ENCODE measurements around the gene SLC32A1. TPM values are rescaled to one million over a fixed set of nuclear protein-coding genes. Genes with fewer than 3 reads are reported as not detected.

The SLC32A1 gene
- total RNA-seq, 1 donor, result not detected

DNA sequence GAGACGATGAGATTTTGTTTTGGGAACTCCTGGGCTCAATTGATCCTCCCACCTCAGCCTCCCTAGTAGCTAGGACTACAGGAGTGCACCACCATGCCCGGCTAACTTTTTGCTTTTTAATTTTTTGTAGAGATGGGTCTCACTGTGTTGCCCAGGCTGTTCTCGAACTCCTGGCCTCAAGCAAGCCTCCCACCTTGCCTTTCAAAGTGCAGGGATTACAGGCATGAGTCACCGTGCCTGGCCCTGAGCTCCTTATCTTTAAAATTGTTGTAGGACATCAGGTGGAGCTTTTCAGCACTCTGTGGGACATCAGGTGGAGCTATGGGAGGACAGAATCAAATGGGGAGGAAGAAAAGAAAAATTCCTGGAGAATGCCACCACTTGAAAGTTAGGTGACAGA lies 36.7 kb downstream of the SLC32A1 start:
- no peak overlapping the region for H3K27ac ChIP-seq (ENCODE audit: low read depth, low read length)
- H3K9me3 ChIP-seq (ENCODE audit: low read depth, low read length), result no peaks in the 10 kb centered on the region
- H3K36me3 ChIP-seq (ENCODE audit: insufficient read depth, low read length), result peaks cover 36% of the 10 kb centered on the region
- no peaks in the 10 kb centered on the region for H3K27me3 ChIP-seq (ENCODE audit: insufficient read depth, low read length)
- TF ChIP-seq CTCF (IDR thresholded peaks at IDR 0.05; ENCODE audit: extremely low read depth, low read depth, low read length), result no peak
- DNase-seq (ENCODE audit: insufficient read length, low spot score, missing footprints), result no peak
- H2AFZ ChIP-seq (ENCODE audit: low read length), result no peak overlapping the region
- no peak overlapping the region for H3K4me3 ChIP-seq (ENCODE audit: insufficient read depth, low read length)
- peaks cover 16% of the 10 kb centered on the region for H3K4me1 ChIP-seq (ENCODE audit: insufficient read depth, low read length)
- no peaks in the 10 kb centered on the region for H4K20me1 ChIP-seq (ENCODE audit: insufficient read depth, low read length)
- no peak overlapping the region for H3K4me2 ChIP-seq (ENCODE audit: insufficient read depth, low read length)
- H3K79me2 ChIP-seq (ENCODE audit: insufficient read depth, low read length), result no peaks in the 10 kb centered on the region

DNA sequence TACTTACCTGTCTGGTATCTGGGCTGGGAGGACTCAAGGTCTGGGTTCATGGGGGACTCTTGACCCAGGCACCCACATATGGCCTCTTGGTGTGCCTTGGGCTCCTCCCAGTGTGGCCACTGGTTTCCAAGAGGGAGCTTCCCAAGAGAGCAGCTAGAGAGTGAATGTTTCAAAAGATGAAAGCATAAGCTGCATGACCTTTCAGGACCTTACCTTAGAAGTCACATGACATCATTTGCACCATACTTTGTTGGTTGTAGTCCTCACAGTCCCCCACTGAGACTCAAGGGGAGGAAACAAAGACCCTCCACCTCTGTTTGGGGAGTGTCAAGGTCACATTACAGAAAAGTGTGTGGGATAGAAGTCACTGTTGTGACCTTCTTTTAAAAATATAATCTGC lies 37.9 kb downstream of the SLC32A1 start:
- Histone ChIP-seq H3K27me3 (ENCODE audit: insufficient read depth, low read length) (no peaks in the 10 kb centered on the region), H3K27ac (ENCODE audit: low read depth, low read length) (no peak overlapping the region), H4K20me1 (ENCODE audit: insufficient read depth, low read length) (no peaks in the 10 kb centered on the region), H3K9me3 (ENCODE audit: low read depth, low read length) (no peaks in the 10 kb centered on the region), H2AFZ (ENCODE audit: low read length) (no peak overlapping the region), H3K79me2 (ENCODE audit: insufficient read depth, low read length) (no peaks in the 10 kb centered on the region), H3K4me1 (ENCODE audit: insufficient read depth, low read length) (peaks cover 19% of the 10 kb centered on the region), H3K36me3 (ENCODE audit: insufficient read depth, low read length) (peaks cover 28% of the 10 kb centered on the region), H3K4me2 (ENCODE audit: insufficient read depth, low read length) (no peak overlapping the region), H3K4me3 (ENCODE audit: insufficient read depth, low read length) (no peak overlapping the region)
- no peak for TF ChIP-seq CTCF (IDR thresholded peaks at IDR 0.05; ENCODE audit: extremely low read depth, low read depth, low read length)
- no peak for DNase-seq (ENCODE audit: insufficient read length, low spot score, missing footprints)

DNA sequence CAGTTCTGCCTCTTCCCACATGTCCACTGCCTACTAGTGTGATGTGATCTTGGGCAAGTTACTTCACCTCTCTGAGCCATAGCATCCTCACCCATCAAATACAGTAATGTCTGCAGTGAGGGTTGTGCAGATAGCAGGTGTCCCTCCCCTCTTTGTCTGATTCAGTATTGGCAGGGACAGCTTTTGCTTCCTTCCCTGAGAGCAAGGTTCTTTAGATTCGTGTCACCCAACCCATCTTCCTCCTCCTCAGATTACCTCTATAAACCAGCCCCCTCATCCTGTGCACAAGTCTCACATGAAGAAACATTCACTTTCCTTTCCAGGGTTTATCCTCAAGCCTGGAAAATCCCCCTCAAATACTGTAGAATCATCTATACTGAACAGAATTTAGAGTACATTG lies 39.3 kb downstream of the SLC32A1 start:
- no peak overlapping the region for H3K27ac ChIP-seq (ENCODE audit: low read depth, low read length)

More for the DNA sequence above, 39.3 kb downstream of the SLC32A1 start:
- Histone ChIP-seq H3K79me2 (ENCODE audit: insufficient read depth, low read length) (no peaks in the 10 kb centered on the region), H3K4me3 (ENCODE audit: insufficient read depth, low read length) (no peak overlapping the region), H3K9me3 (ENCODE audit: low read depth, low read length) (no peaks in the 10 kb centered on the region), H3K36me3 (ENCODE audit: insufficient read depth, low read length) (peaks cover 30% of the 10 kb centered on the region), H3K27me3 (ENCODE audit: insufficient read depth, low read length) (no peaks in the 10 kb centered on the region), H3K4me2 (ENCODE audit: insufficient read depth, low read length) (no peak overlapping the region), H3K4me1 (ENCODE audit: insufficient read depth, low read length) (peaks cover 19% of the 10 kb centered on the region), H4K20me1 (ENCODE audit: insufficient read depth, low read length) (no peaks in the 10 kb centered on the region), H2AFZ (ENCODE audit: low read length) (no peak overlapping the region)
- peak; percentile 42 for DNase-seq (ENCODE audit: insufficient read length, low spot score, missing footprints)
- TF ChIP-seq CTCF (IDR thresholded peaks at IDR 0.05; ENCODE audit: extremely low read depth, low read depth, low read length), result no peak
